Diencephalon (tissue), 1 donor: ENCODE results near the gene COQ7. TPM values are rescaled to one million over a fixed set of nuclear protein-coding genes. Genes with fewer than 3 reads are reported as not detected.

Source experiments
- total RNA-seq: library from RNA; depleted of rRNA; stranded (reverse); fragments of >200 nt; gene quantifications from one replicate; pipeline ENCODE4 v1.2.3, GENCODE V29; 2014

The COQ7 gene
- total RNA-seq: 49.1 TPM

DNA sequence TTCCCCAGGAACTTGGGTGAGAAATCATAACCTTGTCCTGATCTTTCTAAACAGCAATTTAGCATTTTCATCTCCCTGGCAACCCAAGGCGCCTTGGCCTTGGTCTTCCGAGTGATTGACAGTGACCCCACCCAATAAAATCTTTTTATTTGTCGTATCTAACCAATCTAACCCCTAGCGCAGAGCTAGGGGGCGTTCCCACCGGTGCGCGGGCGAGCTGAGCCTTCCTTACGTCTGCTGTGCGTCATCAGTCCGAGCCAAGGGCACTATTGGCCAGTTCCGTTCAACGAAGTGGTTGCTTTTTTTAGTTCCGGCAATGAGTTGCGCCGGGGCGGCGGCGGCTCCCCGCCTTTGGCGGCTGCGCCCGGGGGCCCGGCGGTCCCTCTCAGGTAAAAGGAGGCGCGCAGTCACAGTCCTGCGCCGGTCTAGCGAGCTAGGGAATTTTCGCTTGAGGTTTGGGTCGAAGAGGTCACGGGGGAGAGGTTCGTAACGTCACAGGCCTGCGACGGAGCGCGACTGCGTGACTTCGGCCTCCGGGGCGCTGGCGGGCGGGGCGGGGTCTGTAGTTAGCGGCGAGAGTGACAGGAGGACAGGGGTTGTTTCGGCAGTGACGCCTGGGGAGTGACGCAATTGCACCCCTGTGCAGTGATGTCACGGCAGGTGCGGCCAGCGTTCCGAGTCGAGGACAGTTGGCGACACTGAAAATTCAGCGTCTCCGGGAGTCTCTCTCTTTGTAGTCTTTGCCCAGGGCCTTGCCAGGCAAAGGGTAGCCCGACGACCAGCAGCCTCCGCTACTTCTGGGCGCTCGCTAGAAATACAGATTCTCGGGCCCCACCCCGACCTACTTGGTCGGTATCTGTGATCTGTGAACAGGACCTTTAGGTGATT lies at the start of gene COQ7:
TSS of gene COQ7 (plus strand) at position 266 of the 888 bp plus-strand sequence. CDS start at position 317, 51 bp downstream.

DNA sequence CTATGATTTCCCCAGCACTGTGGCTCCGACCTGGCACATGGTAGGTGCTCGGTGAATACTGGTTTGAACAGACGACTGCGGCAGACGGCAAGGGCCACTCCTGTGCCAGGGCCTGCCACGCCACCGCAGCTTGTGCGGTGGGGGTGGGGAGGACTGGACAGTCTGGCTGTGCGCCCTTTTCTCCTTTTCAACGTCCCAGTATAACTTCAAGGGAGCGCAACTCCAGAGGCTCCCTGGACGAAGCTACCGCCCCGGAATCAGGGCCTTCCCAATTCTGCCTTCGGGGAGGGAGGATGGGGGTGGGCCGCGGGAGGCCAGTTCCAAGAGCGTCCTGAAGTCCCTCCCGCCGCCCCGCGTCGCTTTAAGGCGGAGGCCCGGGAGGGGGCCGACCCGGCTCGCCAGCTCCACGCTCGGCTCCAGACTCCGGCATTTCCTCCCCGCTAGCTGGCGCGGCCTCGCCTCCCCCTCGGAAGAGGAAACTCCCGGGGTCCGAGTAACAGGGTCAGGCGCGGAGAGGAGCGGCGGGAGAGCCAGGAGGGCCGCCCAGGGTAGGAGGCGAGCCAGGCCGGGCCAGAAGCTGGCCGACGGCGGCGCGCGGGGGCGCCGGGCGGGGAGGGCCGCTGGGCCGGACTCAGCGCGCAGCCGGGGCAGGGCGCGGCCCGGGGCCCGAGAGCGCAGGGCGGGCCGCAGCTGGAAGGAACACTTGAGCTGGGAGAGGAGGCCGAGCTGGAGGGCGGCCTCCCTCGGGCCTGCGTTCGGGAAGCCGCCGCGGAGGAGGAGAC lies 46.4 kb downstream of the COQ7 start, which contains the start of gene ITPRIPL2:
TSS of gene ITPRIPL2 (plus strand) at position 388 of the 782 bp plus-strand sequence. CDS start 498 bp downstream, outside the sequence.

Other genes starting within 250 kb of the COQ7 start
- 97.6 TPM for gene SMG1, start 141.2 kb upstream of the COQ7 start, total RNA-seq
- 5.1 TPM for gene TMC7, start 83.7 kb upstream of the COQ7 start, total RNA-seq
- gene ITPRIPL2, start 46.4 kb downstream of the COQ7 start, total RNA-seq: 9.5 TPM
- gene SYT17, start 100.6 kb downstream of the COQ7 start, total RNA-seq: 32.5 TPM
- gene CLEC19A, start 218.1 kb downstream of the COQ7 start, total RNA-seq: 2.8 TPM